A549 (cell line): ENCODE results near the gene HERC3.

Source experiments
- CTCF ChIP-seq: fragments of >200 bp; sonication (Bioruptor Twin); formaldehyde crosslinking; IDR thresholded peaks from 3 replicates; pipeline ENCODE4 v1.5.1; 2016
- EP300 ChIP-seq, 2 experiments: fragments of >200 bp; sonication (Bioruptor Twin); formaldehyde crosslinking; IDR thresholded peaks; 2 replicates in 1 of 2; 3 replicates in 1 of 2; pipeline ENCODE4 v1.6.1; 2016 to 2017
- ESRRA ChIP-seq: fragments of 150-350 bp; IDR thresholded peaks from 2 replicates; pipeline ENCODE4 v1.6.1; 2014; ENCODE audit warnings: mild to moderate bottlenecking, low read length, borderline replicate concordance
- MAFK ChIP-seq: fragments of 450-650 bp; IDR thresholded peaks from 2 replicates; pipeline ENCODE4 v1.6.1; 2014; ENCODE audit not compliant: partially characterized antibody

- TF ChIP-seq CTCF, result no peak
- no peak for TF ChIP-seq ESRRA
- TF ChIP-seq MAFK, result no peak
- TF ChIP-seq EP300 (IDR thresholded peaks at IDR 0.05), result no peak
Observed at GRCh38 chr4:88600176-88600838, 8.0 kb downstream of the HERC3 start.
